Limb (tissue), 2 donors: Measurements from ENCODE around the gene AJUBA.
"Not testable (repeated sequence)": the region's sequence is repeated elsewhere in the genome, so short reads cannot be mapped to it uniquely, and the experiment has no call there.

Source experiments
- DNase-seq, 2 donors: peaks; one replicate each; pipeline ENCODE4 v3.0.0-alpha.2; 2016; ENCODE audit errors: extremely low spot score in 2 of 2

Gene AJUBA

DNA sequence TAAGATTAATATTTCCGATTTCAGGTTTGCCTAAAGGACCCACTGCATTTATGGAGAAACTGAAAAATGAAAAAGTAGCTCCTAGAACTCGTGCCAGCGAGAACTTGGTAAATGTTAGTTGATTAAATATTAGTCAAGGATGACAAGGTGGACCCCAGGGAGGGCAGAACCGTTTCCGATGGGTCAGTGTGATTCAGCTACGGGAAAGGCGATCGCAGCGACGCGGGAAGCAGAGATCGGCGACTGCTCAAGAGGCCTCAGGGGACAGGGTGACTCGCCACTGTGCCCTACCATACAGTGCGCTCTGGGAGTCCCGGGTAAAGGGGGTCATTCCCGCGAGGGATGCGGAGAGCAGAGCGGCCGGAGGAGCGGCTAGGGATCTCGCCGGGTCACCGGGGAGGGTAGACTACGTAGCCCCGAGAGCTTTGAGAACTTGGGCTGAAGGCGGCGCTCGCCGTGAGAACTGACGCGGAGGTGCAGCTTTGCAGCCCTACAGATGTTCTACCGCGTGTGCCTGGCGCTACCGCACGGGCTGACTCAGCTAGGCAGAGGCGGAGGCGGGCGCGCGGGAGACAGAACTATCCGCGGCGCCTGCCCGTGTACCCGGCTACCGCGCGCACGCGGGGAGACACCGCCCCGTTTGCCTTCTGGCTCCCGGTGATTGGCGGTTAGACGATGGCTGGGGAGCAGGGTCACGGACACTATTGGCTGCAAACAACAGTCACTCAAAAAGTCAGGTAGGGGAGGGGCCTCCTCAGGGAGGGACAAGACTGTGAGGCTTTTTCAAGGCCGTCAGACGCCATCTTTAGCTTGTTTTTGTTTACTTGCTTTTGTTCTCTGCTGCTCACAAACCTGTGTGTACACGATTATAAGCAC lies 24.4 kb upstream of the AJUBA start:
- DNase-seq: peak; percentile 97

GRCh38 chr14:23006188-23006534 lies 23.8 kb upstream of the AJUBA start:
- DNase-seq: no peak

DNA sequence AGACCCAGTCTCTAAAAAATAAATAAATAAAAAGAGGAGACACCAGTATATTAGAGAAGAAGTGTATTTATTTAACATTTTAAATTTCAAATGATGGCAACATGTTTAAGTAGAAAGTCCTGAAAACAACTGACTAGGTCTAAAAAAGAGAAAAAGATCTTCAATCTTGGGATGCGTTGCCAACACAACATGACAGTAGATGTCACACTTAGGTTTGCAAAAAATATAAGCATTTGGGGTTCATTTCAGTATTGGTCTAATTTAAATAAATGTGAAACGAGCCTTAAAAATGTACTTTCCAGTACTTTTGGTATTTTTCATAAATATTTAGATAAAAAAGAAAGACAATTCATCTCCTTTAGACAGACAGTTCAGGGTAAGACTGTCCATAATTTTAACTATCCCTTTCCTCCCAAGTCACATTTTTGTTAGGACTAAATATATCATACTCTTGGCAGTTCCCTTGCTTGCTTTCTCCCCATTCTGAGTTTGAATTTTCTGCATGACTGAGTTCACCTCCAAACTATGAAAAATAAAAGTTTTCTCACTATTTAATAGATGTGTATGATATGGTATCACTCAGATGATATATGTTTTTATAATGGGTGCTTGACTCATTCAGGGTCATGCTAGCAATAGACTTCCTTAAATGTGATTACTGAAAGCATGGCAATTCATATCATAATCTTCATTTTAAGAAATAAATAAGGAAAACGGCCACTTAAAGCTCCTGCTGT lies 23.3 kb upstream of the AJUBA start:
- DNase-seq: no peak

DNA sequence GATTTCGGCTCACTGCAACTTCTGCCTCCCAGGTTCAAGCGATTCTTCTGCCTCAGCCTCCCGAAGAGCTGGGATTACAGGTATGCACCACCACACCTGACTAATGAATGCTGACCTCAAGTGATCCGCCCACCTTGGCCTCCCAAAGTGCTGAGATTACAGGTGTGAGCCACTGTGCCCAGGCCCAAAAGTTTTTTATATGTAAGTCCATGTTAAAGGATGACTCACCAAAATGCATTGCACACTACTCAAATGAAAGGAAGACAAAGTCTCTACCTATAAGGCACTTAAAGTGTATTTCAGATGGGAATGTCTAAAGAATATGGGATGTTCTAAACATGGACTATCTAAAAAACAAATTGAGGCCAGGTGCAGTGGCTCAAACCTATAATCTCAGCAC lies 21.9 kb upstream of the AJUBA start:
- DNase-seq: not testable (repeated sequence)

GRCh38 chr14:23002592-23002991 lies 20.2 kb upstream of the AJUBA start:
- no peak for DNase-seq

- DNase-seq: no peak
These were observed 18.5 kb upstream of the AJUBA start for GRCh38 chr14:23000860-23001259.

- DNase-seq: no peak
These were observed 16.1 kb upstream of the AJUBA start for GRCh38 chr14:22998329-22999012.

DNA sequence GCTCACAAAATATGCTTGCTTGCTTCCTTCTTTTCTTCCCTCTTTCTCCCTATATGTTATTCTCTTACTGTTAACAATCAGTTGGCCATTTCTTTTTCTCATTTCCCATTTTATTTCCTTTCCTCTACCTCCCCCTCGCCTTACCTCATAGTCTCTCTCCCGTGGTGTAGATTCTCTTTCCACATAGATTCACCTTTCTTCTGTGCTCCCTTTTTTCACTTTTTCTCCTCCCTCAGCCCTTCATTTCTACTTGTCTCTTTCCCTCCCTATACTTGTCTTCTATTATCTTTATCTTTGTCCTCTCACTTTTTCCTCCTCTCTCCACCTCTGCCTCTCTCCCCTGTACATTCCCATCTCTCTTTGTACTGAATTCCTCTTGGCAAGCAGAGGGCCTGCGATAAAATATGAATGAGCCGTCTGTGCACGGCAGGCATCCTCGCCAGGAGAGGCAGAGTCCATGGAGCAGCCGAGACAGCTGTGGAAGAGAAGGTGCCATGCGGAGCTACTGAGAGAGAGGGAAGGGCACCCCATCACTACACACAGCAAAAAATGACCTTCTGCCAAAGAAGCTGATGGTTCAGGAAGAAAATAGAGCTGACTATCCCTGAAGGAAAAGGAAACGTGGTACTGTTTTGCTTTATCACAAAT lies 15.4 kb upstream of the AJUBA start:
- DNase-seq: no peak

DNA sequence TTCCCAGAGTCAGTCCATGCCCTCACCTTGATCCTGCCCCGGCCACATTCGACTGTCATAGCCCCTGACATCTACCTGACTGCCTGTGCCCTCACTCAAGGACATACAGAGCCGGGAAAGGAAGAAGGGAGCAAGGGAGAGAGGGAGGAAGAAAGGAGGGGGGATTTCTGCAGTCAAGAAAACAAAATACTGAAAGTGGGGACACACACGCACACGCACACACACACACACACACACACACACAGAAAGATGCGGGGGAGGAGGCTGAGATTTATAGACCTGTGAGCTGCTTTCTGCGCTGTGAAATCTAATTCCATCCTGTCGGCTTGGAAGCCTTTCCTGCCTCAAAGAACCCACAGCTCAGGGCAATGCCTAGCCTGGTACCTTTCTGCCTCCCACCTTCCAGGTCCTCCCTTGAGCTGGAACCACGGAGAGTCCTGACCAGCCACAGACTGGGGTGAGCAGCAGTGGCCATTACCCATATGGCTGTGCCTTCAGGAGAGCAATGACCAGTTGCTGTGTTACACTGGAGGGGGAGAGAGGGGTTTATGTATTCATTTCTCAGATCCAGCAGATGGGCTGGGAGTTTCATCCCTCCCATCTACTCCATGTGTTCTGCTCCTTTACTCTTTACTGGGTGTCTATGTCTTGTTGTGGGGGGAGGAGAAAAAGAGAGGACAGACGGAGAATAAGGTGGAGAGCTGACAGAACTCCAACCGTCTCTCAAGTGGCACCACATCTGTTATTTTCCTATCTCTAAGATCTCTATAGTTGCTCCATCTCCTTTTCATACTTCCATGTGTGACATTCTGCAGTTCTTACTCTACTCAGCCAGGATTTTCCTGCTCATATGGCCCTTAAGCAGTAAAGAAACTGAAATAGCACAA lies 14.7 kb upstream of the AJUBA start:
- DNase-seq: peak in 1 of 2 donors; percentile 71

DNA sequence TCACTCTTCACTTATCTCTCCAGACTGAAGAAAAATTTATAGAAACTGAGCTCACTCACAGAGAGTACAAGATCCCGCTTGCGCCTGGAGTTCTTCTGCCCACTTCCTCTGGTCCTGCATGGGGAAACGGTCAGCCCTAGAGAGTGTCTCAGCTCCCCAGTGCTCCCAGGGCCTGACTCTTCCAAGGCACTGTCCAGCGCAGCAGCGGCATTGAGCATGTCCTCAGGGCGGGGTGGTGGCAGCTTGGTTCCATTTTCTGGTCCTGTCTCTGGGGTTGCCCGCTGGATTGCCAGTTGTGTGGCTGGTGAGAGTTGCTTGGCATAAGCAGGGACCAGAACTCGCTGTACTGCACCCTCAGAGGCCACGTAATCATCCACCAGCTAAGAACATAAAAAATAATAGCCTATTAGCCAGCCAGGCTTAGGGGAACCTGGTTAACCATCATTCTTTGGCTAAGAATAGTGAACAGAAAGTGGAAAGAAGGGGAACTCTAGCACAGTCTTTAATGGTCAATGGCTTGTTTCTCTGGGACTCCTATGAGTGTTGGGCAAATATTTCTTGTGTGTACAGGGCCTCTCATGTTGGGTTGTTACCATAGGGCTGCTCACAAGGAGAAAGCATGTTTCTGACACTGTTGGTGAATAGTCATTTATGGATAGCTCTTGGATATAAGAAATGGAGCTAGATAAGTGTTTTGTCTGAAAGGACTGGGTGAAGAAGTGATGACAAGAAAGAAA lies 13.7 kb upstream of the AJUBA start:
- DNase-seq: no peak

DNA sequence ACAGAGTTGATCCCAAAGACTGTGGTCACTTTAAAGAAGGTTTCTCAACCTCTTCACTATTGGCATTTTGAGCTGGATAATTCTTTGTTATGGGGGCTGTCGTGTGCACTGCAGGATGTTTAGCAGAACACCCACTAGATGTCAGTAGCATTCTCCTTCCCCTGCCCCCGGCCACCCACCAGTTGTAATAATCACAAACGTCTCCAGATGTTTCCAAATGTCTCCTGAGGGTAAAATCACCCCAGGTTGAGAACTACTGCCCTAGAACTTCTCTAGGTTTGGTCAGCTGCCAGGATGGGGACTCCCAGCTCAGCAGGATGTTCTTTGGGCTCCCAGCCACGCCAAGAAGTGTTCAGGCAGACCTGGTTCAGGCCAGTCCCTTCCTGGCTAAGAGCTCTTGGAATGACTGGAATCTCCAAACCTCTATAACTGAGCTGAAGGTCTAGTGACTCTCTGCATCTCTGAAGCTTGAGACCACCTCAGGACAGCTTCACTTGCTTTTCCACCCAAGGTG lies 12.5 kb upstream of the AJUBA start:
- peak; percentile 51 to 63 for DNase-seq

- no peak for DNase-seq
These were observed 11.2 kb upstream of the AJUBA start for GRCh38 chr14:22993517-22993916.

GRCh38 chr14:22991852-22992251 lies 9.5 kb upstream of the AJUBA start:
- DNase-seq: no peak

- no peak for DNase-seq
These were observed 4.9 kb upstream of the AJUBA start for GRCh38 chr14:22987291-22987690.

- peak; percentile 84 to 91 for DNase-seq
These were observed 4.2 kb upstream of the AJUBA start for GRCh38 chr14:22986508-22987054.

DNA sequence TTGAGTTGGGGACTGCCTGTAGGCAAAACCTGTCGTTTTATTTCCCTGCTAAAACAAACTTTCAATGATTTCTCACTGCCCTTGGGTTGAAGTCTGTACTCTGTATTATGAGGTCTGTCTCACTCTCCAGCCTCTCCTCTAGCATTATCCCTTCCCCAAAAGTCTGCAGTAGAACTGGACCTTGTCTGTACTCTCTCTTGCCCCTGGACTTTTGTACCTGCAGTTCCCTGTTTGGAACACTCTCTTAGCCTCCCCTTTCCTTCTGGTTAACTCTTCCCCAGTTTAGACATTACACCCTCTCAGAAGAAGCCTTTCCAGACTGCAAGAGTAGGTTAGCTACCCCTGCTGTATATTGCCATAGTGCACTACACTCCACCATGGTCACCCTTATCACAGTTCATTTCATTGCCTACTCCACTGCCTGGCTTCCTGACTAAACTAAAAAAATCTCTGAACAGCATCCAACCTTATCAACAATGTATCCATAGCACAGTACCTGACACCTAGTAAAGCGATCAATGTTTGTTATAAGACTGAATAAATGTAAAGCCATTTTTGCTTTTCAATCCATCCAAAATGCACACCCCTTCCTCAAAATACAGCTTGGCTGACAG lies 3.6 kb upstream of the AJUBA start:
- no peak for DNase-seq

- no peak for DNase-seq
These were observed 2.8 kb upstream of the AJUBA start for GRCh38 chr14:22984959-22985658.

DNA sequence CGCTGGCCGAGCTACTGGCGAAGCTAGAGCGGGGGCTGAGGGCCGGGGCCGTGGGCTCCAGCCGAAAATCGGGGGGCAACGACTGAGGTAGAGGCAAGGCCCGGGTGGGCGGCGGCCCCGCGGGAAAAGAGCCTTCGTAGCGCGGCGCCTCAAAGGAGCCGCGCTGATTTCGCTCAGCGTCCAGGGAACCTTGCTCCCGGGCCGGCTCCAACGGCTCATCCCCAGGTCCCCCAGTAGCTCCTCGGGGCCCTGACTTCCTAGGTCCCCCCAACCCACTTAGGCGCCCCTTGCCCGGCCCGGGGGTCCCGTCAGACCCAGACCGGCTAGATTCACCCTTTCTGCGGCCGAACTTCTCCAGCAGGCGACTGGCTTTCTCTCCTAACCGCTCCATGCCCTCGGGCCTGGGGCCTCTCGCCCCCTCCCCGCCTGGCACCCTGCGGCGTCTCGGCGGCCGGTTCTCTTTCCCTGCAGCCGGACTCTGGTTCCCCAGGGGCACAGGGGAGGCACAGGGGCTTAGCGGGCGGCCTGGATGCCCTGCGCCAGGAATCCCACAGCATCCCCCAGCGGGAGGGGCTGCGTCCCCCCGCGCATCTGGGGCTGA lies 375 bp downstream of the AJUBA start:
- DNase-seq: peak in 1 of 2 donors; percentile 60
